Left ventricle myocardium inferior (tissue), 1 donor: Measurements from ENCODE around the gene TRPV6. TPM values are rescaled to one million over a fixed set of nuclear protein-coding genes. Genes with fewer than 3 reads are reported as not detected.

ENCODE experiments used
- DNase-seq: peaks from one replicate; pipeline ENCODE4 v3.0.0-alpha.2; 2020
- H3K27ac ChIP-seq: fragments of 200-600 bp; replicated peaks from 2 replicates; pipeline ENCODE4 v1.8.0; 2021
- H3K27me3 ChIP-seq: fragments of 200-600 bp; 2 replicates; pipeline ENCODE4 v1.8.0; 2021; ENCODE audit warnings: low read depth
- H3K36me3 ChIP-seq: fragments of 200-600 bp; 2 replicates; pipeline ENCODE4 v1.8.0; 2021
- H3K4me1 ChIP-seq: fragments of 200-600 bp; 2 replicates; pipeline ENCODE4 v1.8.0; 2021
- H3K4me3 ChIP-seq: fragments of 200-600 bp; 2 replicates; pipeline ENCODE4 v1.8.0; 2021; ENCODE audit warnings: mild to moderate bottlenecking, moderate library complexity
- H3K9me3 ChIP-seq: fragments of 200-600 bp; replicated peaks from 2 replicates; pipeline ENCODE4 v1.8.0; 2021
- intact Hi-C: fragments of 100-400 bp; cut with micrococcal nuclease; formaldehyde crosslinking; loops from one replicate; pipeline ENCODE4 v1.11.0; 2022
- total RNA-seq: library from RNA; stranded (reverse); fragmentation: NEBNext Ultra II Directional; extraction: Animal tissue kit (Norgen Biotek cat#: 25700); gene quantifications from one replicate; pipeline ENCODE4 v1.2.1, GENCODE V29; 2021
- TF ChIP-seq, protein P1 (sequence below): fragments of 200-600 bp; IDR thresholded peaks from 2 replicates; pipeline ENCODE4 v1.8.0; 2021; ENCODE audit warnings: antibody characterized with exemption, mild to moderate bottlenecking, borderline replicate concordance
- donor health status: DM: no; HTN: yes; CAD: no; lungs with severe emphysema.

TRPV6 gene
- total RNA-seq, 1 donor from 2014 or later: not detected

DNA sequence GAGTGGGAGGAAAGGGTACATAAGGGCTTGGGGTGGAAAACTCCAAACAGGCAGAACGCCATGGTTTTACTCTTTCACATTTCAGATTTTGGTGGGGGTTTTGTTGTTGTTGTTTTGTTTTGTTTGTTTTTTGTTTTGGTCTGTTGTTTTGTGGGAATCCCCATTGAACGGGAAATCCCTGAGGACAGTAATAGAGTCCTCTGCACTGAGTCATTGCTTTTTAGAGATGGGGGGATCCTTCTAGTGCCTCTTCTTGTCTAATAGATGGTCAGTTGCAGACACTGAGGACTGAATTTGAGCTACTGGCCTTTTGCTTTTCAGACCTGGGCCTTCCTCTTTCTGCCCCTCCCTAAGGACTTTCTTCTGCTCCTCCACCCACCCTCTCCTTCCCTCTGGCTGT, 28.0 kb upstream of the TRPV6 start:
- TF ChIP-seq, protein P1, sequence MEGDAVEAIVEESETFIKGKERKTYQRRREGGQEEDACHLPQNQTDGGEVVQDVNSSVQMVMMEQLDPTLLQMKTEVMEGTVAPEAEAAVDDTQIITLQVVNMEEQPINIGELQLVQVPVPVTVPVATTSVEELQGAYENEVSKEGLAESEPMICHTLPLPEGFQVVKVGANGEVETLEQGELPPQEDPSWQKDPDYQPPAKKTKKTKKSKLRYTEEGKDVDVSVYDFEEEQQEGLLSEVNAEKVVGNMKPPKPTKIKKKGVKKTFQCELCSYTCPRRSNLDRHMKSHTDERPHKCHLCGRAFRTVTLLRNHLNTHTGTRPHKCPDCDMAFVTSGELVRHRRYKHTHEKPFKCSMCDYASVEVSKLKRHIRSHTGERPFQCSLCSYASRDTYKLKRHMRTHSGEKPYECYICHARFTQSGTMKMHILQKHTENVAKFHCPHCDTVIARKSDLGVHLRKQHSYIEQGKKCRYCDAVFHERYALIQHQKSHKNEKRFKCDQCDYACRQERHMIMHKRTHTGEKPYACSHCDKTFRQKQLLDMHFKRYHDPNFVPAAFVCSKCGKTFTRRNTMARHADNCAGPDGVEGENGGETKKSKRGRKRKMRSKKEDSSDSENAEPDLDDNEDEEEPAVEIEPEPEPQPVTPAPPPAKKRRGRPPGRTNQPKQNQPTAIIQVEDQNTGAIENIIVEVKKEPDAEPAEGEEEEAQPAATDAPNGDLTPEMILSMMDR: no peak
- Histone ChIP-seq H3K27me3 (peaks cover 56% of the 10 kb centered on the region), H3K36me3 (no peaks in the 10 kb centered on the region), H3K9me3 (no peaks in the 10 kb centered on the region), H3K4me3 (no peak overlapping the region), H3K4me1 (no peaks in the 10 kb centered on the region), H3K27ac (no peak overlapping the region)
- no peak for DNase-seq
- intact Hi-C loops: no loop called here

DNA sequence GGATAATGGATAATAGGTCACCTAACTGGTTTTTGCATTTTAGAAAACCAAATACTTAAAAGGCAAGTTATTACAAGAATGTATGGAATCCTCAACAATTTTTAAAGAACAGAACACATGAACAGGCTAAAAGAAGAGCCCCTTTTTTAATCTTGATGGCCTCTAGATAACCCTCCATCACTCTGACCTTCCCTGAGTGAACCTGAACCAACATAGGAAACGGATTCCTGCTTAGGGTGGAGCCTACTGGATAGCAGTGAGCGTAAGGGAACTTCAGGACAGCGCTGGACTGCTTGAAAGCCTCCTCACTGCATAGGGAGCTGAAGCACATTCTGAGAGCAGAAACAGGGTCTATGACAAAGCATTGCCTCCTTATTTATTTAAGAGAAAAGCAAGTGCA, 27.5 kb upstream of the TRPV6 start:
- DNase-seq: no peak
- H3K27me3 ChIP-seq: peaks cover 52% of the 10 kb centered on the region
- no peak overlapping the region for H3K27ac ChIP-seq
- no peaks in the 10 kb centered on the region for H3K4me1 ChIP-seq
- H3K4me3 ChIP-seq: no peak overlapping the region
- intact Hi-C loops: no loop called here
- TF ChIP-seq, protein P1: no peak
- no peaks in the 10 kb centered on the region for H3K9me3 ChIP-seq
- no peaks in the 10 kb centered on the region for H3K36me3 ChIP-seq

- Histone ChIP-seq H3K4me1 (no peaks in the 10 kb centered on the region), H3K9me3 (no peaks in the 10 kb centered on the region), H3K27ac (no peak overlapping the region), H3K4me3 (no peak overlapping the region), H3K36me3 (no peaks in the 10 kb centered on the region), H3K27me3 (peaks cover 54% of the 10 kb centered on the region)
- no peak for DNase-seq
- intact Hi-C loops: no loop called here
- TF ChIP-seq, protein P1: no peak
Observed at GRCh38 chr7:142910481-142910880, 24.9 kb upstream of the TRPV6 start.

GRCh38 chr7:142910031-142910433, 24.5 kb upstream of the TRPV6 start:
- Histone ChIP-seq H3K27me3 (peaks cover 54% of the 10 kb centered on the region), H3K4me3 (no peak overlapping the region), H3K36me3 (no peaks in the 10 kb centered on the region), H3K4me1 (no peaks in the 10 kb centered on the region), H3K9me3 (peaks cover 4% of the 10 kb centered on the region), H3K27ac (no peak overlapping the region)
- intact Hi-C loops: no loop called here
- no peak for DNase-seq
- TF ChIP-seq, protein P1: no peak

DNA sequence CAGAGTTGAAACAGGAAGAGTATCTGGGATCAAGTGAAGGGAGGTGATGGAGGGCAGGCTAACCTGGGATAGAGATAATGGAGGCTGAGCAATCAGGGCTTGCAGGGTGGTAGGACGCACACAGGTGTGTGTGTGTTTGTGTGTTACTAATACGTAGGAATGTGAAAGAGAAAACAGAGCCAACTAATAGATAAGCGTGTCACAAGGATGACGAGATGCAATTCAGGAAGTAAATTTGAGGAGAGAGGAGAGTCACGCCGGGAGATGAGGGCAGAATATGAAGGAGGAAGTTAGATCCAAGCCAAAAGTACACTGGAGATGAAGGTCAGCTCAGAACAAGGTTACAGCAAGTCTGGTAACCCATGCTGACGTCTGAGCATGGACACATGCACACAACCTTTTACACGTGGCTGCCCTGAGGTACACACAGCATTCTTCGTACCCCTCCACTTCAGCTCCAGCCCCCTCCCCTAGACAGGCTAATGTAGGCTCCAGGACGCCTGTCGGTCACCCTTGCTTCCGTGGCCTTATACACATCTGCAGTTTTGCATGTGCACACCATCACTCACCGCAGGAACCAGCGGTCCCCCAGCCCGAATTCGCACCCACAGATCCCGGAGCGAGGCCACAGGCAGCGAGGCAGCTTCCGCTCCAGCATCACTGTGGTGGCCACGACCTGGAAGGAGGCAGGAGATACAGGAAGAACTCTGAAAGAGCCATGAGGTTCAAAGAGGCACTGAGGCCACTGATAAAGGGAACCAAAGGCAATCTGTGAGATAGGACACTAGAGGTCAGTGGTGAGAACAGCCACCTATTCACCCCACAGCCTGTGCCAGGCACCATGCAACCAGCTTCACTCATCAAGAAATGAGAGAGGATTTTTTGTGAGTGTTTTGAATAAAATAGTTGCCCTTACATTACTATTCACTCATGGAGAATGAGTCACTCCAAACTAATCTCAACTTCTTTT, 23.7 kb upstream of the TRPV6 start:
- no peak for DNase-seq
- no peak overlapping the region for H3K4me3 ChIP-seq
- peaks cover 54% of the 10 kb centered on the region for H3K27me3 ChIP-seq
- H3K9me3 ChIP-seq: peaks cover 12% of the 10 kb centered on the region
- no peaks in the 10 kb centered on the region for H3K4me1 ChIP-seq
- H3K27ac ChIP-seq: no peak overlapping the region
- intact Hi-C loops: no loop called here
- TF ChIP-seq, protein P1: peak; percentile 17
- H3K36me3 ChIP-seq: no peaks in the 10 kb centered on the region
